WERI-Rb-1 (cell line): ENCODE results near the gene TGFBI.

ENCODE experiments used
- DNase-seq: peaks from one replicate; pipeline ENCODE4 v3.0.0-alpha.2; 2020
- H3K27ac ChIP-seq: fragments of 250-450 bp; sonication (Bioruptor Pico); 2 replicates; pipeline ENCODE4 v1.5.1; 2020; ENCODE audit warnings: mild to moderate bottlenecking, moderate library complexity
- H3K27me3 ChIP-seq: fragments of 250-450 bp; sonication (Bioruptor Pico); 2 replicates; pipeline ENCODE4 v1.5.1; 2021; ENCODE audit warnings: mild to moderate bottlenecking, low read depth, moderate library complexity; ENCODE audit not compliant: insufficient read depth, severe bottlenecking
- H3K36me3 ChIP-seq: fragments of 250-450 bp; sonication (Bioruptor Pico); 2 replicates; pipeline ENCODE4 v1.5.1; 2020; ENCODE audit warnings: mild to moderate bottlenecking, moderate library complexity
- H3K4me3 ChIP-seq: 2 replicates; pipeline ENCODE4 v1.5.1; 2011; ENCODE audit warnings: low read depth, mild to moderate bottlenecking, control low read depth, low read length
- H3K9me3 ChIP-seq: fragments of 250-450 bp; sonication (Bioruptor Pico); 2 replicates; pipeline ENCODE4 v1.5.1; 2021; ENCODE audit warnings: mild to moderate bottlenecking, moderate library complexity; ENCODE audit not compliant: severe bottlenecking
- CTCF ChIP-seq: IDR thresholded peaks from 2 replicates; pipeline ENCODE4 v1.5.1; 2011; ENCODE audit warnings: low read depth, mild to moderate bottlenecking, control low read depth, inconsistent platforms, low read length

The TGFBI gene

GRCh38 chr5:136013559-136013958 is 15.2 kb upstream of the TGFBI start:
- Histone ChIP-seq H3K4me3 (no peak overlapping the region), H3K27ac (no peak overlapping the region), H3K27me3 (no peaks in the 10 kb centered on the region), H3K9me3 (no peaks in the 10 kb centered on the region), H3K36me3 (no peaks in the 10 kb centered on the region)
- no peak for DNase-seq
- no peak for TF ChIP-seq CTCF

- no peaks in the 10 kb centered on the region for H3K36me3 ChIP-seq
- no peaks in the 10 kb centered on the region for H3K9me3 ChIP-seq
- no peak for DNase-seq
- H3K27me3 ChIP-seq = no peaks in the 10 kb centered on the region
- no peak overlapping the region for H3K4me3 ChIP-seq
- H3K27ac ChIP-seq = no peak overlapping the region
- no peak for TF ChIP-seq CTCF
These were observed 14.5 kb upstream of the TGFBI start for GRCh38 chr5:136014049-136015002.

GRCh38 chr5:136015003-136015375 is 13.8 kb upstream of the TGFBI start:
- Histone ChIP-seq H3K36me3 (no peaks in the 10 kb centered on the region), H3K27ac (no peak overlapping the region), H3K27me3 (no peaks in the 10 kb centered on the region), H3K4me3 (no peak overlapping the region), H3K9me3 (no peaks in the 10 kb centered on the region)
- DNase-seq = no peak
- no peak for TF ChIP-seq CTCF

GRCh38 chr5:136015966-136016650 is 12.7 kb upstream of the TGFBI start:
- Histone ChIP-seq H3K9me3 (no peaks in the 10 kb centered on the region), H3K36me3 (no peaks in the 10 kb centered on the region), H3K4me3 (no peak overlapping the region), H3K27me3 (no peaks in the 10 kb centered on the region), H3K27ac (no peak overlapping the region)
- DNase-seq = no peak
- no peak for TF ChIP-seq CTCF

- no peak for TF ChIP-seq CTCF
- no peaks in the 10 kb centered on the region for H3K9me3 ChIP-seq
- H3K4me3 ChIP-seq = no peak overlapping the region
- no peaks in the 10 kb centered on the region for H3K36me3 ChIP-seq
- no peak overlapping the region for H3K27ac ChIP-seq
- no peak for DNase-seq
- no peaks in the 10 kb centered on the region for H3K27me3 ChIP-seq
These were observed 11.8 kb upstream of the TGFBI start for GRCh38 chr5:136016945-136017530.
